D721Med (cell line): Measurements from ENCODE around the gene SERHL2.

Experiments used
- DNase-seq: peaks from one replicate; pipeline ENCODE4 v3.0.0; 2011; ENCODE audit warnings: low spot score; ENCODE audit not compliant: insufficient read length
- FAIRE-seq: peaks from 2 replicates; lab custom pipeline; 2011; peaks lifted over from hg19 to GRCh38; lab: Jason Lieb, UNC
- CTCF ChIP-seq: IDR thresholded peaks from 2 replicates; pipeline ENCODE4 v1.5.1; 2012; ENCODE audit warnings: mild to moderate bottlenecking, control low read depth; ENCODE audit not compliant: insufficient read depth; ENCODE audit errors: missing control alignments

The SERHL2 gene

GRCh38 chr22:42591987-42592386 is 38.2 kb downstream of the SERHL2 start:
- no peak for TF ChIP-seq CTCF
- DNase-seq = no peak
- FAIRE-seq = no peak

- TF ChIP-seq CTCF = no peak
- DNase-seq (no peak), FAIRE-seq (no peak)
These were observed 41.7 kb downstream of the SERHL2 start for GRCh38 chr22:42595434-42595833.

GRCh38 chr22:42596336-42596735 is 42.6 kb downstream of the SERHL2 start:
- TF ChIP-seq CTCF = no peak
- no peak for DNase-seq
- no peak for FAIRE-seq

- no peak for FAIRE-seq
- no peak for TF ChIP-seq CTCF
- no peak for DNase-seq
These were observed 43.2 kb downstream of the SERHL2 start for GRCh38 chr22:42596863-42597530.

GRCh38 chr22:42601879-42602465 is 48.2 kb downstream of the SERHL2 start:
- FAIRE-seq (no peak), DNase-seq (no peak)
- TF ChIP-seq CTCF = no peak

GRCh38 chr22:42602470-42602869 is 48.7 kb downstream of the SERHL2 start:
- FAIRE-seq = no peak
- DNase-seq = no peak
- no peak for TF ChIP-seq CTCF

- DNase-seq (no peak), FAIRE-seq (no peak)
- TF ChIP-seq CTCF = no peak
These were observed 49.7 kb downstream of the SERHL2 start for GRCh38 chr22:42603427-42603826.
